Right renal pelvis (tissue), 4 donors: ENCODE data around the gene RRAD. TPM values are rescaled to one million over a fixed set of nuclear protein-coding genes. Genes with fewer than 3 reads are reported as not detected.
A peak's percentile ranks its signal among the peaks of the same experiment; 100 is the strongest.
"Not testable (repeated sequence)": the region's sequence is repeated elsewhere in the genome, so short reads cannot be mapped to it uniquely, and the experiment has no call there.

Experiments
- DNase-seq, 4 donors: peaks; one replicate each; pipeline ENCODE4 v3.0.0-alpha.2; 2013; ENCODE audit warnings: low read depth in 4 of 4, low spot score in 3 of 4, missing footprints in 1 of 4
- polyA plus RNA-seq, 4 donors: library from polyadenylated mRNA; unstranded; fragments of 120-200 nt; gene quantifications; one replicate each; pipeline ENCODE4 v1.2.1, GENCODE V29; 2013; ENCODE audit not compliant: insufficient read length in 4 of 4

The RRAD gene
- polyA plus RNA-seq, 4 donors = 2.0 to 3.9 (median 2.8) TPM

DNA sequence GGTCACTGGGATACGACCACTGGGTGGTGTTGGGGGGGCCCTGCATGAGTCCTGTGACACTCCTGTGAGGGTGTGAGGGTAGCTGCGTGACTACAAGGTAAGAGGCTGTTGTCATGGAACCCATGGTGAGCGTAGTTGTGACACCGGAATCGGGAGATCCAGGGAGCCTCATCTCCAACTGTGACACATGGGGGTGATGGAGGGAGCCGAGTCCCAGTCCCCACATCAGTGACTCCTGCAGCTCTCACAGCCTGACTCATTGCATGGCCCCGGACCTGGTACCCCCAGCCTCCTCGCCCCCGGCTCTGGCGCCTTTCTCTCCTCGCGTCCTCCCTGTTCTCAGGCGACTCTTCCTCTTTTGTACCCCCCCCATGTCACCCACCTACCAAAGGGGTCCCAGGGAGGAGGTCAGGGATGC lies 20.9 kb downstream of the RRAD start:
- no peak for DNase-seq

DNA sequence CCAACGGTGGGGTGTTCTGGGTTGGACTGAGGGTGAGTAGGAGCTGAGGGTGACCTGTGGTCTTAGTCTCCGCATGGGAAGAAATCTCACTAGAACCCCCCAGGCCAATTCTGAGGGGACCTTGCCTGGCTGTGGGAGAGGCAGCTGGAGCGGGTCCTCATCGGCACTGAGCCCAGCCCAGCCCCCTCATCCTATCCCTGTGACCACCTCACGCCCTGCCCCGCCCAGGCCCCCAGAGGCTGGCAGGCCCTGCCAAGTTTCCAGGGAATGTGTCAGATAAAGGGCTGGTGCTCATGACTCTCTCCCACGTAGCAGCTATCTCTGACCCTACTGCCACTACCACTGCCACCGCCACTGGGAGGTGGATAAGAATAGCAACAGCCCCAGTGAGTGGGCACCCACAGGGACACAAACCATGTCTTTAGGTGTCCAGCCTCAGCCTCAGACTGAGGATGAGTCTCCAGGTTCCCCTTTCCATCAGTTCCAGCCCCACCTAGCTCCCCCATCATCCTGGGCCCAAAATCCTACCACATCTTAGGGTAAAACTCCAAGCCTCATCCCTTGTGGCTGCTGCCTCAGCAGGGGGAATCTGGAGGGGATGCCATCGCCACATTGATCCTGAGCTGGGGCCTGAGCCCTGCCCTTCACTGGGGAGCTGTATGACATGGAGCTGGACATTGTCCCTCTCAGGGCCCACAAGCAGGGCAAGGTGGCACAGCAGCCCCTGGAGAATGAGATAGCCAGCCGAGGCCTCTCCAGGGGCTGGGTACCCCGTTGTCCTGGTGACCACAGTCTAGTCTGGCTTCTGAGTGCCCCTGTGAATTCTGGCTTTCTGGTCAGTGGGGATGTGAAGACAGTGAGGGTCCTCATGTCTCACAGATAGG lies 21.5 kb downstream of the RRAD start:
- no peak for DNase-seq

DNA sequence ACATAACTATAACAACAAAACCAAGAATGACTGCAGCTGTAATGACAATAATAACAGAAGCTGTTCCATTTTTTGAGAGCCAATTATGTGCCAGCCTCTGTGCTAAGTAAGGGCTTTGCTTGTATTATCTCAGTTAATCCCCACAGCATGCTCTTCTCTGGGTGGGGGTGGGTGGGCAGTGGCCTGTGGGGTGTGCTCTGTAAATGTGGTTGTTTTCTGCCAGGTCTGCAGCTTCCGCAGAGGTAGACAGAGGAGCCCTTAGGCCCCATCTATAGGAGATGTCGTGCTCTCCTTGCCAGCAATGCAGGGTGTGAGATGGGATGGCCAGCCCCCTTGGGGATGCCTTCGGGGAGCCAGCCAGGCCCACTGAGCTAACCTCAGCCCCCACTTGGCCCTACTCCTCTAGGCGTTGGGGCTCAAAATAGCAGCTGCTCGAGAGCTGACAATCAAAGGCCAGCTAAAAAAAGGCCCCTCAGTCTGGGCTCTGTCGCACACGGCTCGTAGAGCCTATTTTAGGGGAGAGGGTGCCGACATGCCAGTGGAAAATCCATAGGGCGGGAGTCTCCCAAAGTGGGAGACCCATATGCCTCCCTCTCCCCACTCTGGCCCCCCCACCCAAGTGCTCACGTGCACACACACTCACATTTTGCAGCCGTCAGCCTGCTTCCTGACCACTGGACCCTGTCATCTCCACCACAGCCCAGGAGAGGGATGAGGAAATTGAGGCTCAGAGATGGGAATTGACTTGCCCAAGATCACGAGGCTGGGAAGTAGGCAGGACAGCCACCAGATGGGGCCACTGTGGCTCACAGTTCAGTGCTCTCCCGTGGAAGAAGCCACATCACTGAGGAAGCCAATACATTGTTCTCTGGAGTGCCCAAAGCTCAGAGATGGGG lies 22.4 kb downstream of the RRAD start:
- DNase-seq = no peak

DNA sequence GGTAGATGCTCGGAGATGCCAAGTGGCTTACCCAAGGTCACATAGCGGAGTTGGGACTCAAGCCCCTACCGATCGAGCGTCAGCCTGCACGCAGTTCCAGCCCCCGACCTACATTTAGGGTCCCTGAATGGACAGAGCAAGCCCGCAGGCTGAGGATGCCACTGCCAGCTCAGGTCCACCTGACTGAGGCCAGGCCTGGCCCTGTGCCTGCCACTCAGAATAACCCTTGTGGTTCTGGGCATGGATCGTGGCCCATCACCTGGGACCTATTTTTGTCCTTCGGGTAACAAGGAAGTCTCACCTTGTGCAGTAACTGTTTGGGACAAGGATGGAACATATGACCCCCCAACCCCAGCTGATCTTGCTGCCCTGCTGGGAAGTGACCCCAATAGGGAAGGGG lies 23.7 kb downstream of the RRAD start:
- DNase-seq = no peak

DNA sequence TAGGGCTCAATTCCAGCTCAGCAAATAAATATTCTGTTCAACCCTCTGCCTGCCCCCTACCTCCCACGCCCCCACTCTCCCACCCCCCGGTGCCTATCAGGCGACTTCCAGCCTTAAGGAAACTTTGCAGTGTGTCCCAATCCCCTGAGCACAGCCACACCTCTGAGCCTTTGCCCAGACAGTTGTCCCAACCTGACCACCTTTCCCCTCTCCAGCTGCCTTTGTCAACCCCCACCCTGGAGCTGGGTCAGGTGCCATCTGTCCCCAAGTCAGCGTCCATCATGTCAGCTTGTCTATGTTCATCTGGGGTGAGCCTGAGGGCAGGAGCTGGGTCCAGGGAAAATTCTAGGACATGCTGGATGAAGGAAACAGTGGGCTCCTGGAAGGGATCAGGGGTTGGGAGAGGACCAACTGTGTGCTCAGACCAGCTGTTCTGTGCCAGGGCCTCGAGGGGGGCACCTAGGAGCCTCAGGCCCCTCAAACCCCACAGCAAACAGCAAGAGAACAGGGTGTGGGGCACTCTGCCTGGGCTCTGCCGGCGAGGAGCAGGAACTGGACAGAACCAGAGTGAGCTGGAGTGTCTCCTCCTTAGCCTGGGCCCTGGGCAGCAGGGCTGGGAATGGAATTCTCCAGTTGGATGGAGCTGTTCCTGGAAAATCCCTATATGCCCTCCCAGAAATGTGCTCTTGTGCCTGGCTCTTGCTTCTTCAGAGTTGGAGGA lies 24.5 kb downstream of the RRAD start:
- no peak for DNase-seq

DNA sequence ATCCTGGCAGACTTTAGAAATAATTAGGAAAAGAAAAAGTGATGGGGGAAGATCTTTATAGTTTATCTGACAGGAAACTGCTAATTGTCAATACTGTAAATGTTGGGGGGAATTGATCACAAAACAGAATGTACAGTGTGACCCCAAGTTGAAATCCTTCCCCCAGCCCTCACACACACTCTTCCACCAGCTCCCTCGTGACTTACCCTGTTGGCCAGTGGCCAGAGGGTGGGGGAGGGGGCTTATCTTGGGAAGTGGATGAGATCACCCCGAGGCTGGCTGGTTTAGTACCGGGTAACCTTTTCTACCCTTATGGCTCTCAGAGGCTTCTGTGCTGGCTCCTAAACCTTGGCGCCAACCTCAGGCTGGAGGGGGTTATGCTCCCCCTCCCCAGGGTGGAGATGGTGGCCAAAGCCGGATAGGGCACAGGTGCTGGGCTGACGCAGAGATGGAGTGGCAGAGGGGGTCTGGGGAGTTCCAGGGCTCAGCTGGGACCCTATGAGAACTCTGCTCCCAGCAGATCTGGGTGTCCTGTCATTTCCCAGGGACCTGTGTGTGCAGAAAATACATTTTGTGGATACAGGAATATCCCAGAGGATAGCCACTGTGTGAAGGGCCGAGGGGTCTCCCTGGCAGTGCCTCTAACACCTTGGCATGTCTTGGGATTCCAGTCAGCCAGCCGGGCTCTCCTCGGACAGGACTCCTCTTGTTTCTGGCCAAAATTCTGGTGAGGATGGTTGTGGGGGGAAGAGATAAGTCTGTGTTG lies 25.2 kb downstream of the RRAD start:
- DNase-seq = peak in 3 of 4 donors; percentile 72 to 80 (median 79)

DNA sequence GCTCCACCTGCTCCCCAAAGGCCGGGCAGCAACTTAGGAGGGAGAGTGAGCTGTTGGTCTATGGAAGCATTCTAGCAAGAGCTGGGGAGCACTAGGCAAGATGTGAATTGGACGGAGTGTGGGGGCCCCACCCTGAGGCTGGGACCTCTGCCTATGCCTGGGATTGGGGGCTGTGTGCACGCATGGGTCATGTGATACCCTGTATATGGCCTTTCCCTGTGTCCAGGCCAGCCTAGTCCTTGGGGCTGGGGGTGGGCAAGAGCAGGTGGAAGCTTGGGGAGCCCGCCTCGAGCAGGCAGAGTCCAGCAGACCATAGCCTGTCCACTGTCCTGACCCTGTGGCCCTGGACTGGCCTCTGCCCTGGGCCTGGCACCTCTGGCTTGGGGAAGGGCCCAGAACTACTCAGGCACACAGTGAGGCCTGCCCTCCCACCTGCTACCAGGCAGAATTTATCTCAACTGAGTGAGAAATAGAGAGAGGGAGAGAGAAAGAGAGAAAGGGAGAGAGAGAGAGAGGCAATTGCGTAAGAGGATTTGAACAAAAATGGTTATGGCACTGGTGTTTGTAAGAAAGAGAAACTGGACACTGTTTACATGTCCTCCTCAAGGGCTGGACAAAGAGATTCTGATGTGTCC lies 25.9 kb downstream of the RRAD start:
- no peak for DNase-seq

DNA sequence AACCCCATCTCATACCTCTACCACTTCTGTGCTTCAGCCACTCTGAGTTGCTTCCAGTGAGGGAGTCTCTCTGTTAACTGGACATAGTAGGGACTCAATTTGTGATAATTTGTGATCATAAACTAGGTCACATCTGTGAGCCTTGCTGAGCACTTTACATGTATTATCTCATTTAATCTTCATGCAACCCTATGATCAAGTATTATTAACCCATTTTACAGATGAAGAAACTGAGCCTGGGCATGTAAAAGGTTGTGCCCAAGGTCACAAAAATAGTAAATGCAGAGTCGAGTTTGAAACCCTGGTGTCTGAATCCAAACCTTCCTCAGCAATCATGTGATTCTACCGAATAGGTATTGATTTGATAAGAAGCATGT lies 26.4 kb downstream of the RRAD start:
- no peak for DNase-seq

DNA sequence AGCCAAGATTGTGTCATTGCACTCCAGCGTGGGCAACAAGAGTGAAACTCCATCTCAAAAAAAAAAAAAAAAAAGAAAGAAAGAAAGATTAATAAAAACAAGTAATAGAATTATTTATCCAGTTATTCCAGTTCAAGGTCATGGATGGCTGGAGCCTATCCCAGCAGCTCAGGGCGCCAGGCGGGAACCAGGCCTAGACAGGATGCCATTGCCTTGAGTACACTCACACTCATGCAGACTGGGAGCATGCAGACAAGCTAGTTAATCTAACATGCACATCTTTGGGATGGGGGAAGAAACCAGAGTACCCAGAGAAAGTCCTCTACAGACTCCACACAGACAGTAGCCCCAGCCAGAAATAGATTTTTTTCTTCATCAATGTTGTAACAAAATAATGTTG lies 27.1 kb downstream of the RRAD start:
- no peak for DNase-seq

DNA sequence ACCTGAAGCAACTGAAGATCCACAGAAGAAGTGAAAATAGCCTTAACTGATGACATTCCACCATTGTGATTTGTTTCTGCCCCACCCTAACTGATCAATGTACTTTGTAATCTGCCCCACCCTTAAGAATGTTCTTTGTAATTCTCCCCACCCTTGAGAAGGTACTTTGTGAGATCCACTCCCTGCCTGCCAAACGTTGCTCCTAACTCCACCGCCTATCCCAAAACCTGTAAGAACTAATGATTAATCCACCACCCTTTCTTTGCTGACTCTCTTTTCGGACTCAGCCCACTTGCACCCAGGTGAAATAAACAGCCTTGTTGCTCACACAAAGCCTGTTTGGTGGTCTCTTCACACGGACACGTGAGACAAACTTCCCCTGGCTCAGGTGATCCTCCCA lies 28.7 kb downstream of the RRAD start:
- DNase-seq = not testable (repeated sequence)

DNA sequence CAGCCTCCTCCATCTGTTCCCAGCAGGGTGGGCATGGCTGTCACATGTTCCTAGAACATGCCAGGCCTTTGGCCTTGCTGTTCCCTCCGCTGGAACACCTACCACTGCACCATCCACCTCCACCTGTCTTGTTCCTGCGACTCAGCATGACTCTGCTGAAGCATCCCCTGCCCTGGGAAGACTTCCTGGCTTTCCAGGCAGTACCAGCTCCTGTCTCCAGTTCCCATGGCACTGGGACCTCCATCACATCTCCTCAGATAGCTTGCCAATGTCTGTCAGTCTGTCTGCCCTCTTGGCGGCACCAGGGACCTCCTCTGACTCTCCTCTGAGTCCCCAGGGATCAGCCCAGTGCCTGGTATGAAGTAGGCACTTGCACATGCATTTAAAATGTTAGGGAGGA lies 29.3 kb downstream of the RRAD start:
- no peak for DNase-seq

DNA sequence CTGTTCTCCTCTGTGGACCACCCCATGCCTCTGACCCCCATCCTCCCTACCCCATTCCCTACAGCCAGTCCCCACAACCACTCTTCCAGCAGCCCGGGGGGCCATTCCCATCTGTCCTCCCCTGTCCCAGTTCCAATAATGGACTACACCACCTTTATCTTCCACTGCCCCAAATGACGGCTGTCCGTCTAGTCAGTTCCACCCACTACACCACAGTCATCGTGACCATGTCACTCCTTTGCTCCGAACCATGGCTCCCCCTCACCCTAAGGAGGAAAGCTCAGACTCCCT lies 29.7 kb downstream of the RRAD start:
- no peak for DNase-seq

DNA sequence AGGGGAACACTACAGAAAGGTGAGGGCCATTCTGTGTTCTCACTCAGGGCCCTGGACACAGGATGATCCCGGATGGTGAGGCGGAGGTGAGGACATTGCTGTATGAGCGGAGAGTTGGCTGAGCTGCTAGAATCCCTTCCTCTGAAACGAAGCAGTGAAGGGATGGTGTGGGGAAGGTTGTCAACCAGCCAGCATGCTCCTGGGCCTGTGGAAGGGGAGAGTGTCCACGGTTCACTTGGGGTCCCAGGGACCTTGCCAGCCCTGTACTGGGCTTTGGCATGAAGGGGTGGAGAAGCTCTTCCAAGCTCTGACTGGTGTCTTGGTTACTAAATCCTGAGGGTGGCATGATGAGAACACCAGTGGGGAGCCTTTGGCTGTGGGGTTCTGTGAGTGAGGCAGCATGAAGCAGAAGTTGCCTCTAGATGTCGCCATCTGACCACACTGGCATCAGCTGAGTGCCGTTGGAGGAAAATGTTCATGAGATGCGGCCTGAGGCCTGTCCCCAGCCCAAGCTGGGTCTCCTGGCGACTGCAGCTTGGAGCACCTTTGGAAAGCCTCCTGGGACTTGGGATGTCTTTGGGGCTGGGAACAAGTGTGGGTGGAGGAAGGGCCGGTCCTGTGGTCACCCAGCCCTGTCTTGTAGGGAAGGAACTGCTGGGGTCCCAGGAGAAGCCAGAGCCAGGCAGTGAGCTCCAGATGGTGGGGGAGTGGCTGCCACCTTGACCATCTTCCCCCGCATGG lies 30.2 kb downstream of the RRAD start:
- DNase-seq = no peak

DNA sequence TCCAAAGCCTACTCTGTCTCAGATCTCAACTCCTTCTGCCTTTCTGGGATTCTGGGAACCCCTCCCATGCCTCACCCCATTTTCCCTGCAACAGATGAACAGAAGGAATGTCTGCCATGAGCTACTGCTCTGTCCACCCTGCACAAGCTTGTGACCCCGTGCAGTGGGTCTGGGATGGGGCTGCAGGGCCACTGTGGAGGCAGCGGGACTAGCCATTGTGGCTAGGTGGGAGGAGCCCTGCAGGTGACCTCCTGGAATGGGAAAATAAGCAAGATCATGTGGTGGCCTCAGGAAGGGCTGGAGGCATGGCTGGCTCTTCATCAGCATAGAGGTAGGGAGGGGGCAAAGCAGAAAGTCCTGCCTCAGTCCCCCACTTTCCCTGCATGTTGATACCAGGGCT lies 31.3 kb downstream of the RRAD start:
- DNase-seq = no peak

DNA sequence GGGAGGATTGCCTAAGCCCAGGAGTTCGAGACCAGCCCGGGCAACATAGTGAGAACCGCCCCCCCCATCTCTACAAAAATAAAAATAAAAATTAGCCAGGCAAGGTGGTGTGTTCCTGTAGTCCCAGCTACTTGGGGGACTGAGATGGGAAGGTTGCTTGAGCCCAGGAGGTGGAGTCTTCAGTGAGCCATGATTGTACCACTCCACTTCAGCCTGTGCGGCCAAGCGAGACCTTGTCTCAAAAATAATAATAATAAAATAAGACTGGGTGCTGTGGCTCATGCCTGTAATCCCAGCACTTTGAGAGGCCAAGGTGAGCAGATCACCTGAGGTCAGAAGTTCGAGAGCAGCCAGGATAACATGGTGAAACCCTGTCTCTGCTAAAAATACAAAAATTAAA lies 33.5 kb downstream of the RRAD start:
- DNase-seq = no peak

DNA sequence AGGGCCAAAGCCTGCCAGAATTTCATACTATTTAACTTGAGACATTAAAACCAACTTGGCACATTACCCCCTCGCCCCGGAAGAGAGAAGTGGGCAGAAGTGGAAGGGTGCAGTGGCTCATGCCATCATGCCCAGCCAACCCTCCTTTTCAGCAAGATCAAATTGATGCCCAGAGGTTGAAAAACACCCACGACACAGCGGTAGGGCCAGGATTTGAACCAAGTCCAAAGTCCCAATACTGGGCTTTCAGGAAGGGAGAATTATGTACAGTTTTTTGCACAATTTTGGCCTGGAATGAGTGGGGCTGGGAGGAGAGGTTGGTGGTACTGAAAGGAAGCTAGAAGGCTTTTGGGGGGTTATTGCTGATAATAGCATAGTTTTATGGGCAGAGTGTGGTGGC lies 34.0 kb downstream of the RRAD start:
- DNase-seq = no peak

DNA sequence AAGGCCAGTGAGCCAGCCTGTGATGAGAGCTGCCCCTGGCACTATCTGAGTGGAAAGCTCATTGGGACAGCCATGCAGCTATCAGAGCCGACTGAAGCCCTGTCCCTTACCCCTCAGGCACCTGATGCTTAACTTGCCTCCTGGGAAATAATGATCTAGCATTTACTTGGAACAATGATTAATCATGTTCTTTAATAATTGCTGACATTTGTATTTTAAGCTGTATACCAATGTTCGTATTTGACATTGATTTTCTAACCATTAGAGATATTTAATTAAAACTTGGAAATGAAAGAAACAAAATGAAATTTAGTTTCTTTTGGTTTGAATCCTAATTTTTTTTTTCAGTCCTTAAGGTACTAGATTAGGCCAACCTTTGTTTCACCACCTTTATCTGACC lies 34.5 kb downstream of the RRAD start:
- DNase-seq = no peak

DNA sequence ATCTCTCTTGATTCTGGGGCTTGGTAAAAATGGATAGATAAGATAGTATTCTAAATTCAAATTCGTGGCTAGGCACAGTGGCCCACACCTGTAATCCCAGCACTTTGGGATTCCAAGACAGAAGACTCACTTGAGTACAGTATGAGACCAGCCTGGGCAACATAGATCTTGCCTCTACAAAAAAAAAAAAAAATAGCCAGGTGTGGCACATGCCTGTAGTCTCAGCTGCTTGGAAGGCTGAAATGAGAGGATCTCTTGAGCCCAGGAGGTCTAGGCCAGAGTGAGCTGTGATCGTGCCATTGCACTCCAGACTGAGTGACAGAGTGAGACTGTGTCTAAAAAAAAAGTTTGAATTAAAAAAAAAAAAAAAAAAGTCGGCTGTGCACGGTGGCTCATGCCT lies 35.7 kb downstream of the RRAD start:
- DNase-seq = no peak
